WERI-Rb-1 (cell line): ENCODE measurements around the gene OR2T27.

Source experiments
- DNase-seq: peaks from one replicate; pipeline ENCODE4 v3.0.0-alpha.2; 2020
- H3K27ac ChIP-seq: fragments of 250-450 bp; sonication (Bioruptor Pico); 2 replicates; pipeline ENCODE4 v1.5.1; 2020; ENCODE audit warnings: mild to moderate bottlenecking, moderate library complexity
- H3K27me3 ChIP-seq: fragments of 250-450 bp; sonication (Bioruptor Pico); 2 replicates; pipeline ENCODE4 v1.5.1; 2021; ENCODE audit warnings: mild to moderate bottlenecking, low read depth, moderate library complexity; ENCODE audit not compliant: insufficient read depth, severe bottlenecking
- H3K36me3 ChIP-seq: fragments of 250-450 bp; sonication (Bioruptor Pico); 2 replicates; pipeline ENCODE4 v1.5.1; 2020; ENCODE audit warnings: mild to moderate bottlenecking, moderate library complexity
- H3K4me3 ChIP-seq: 2 replicates; pipeline ENCODE4 v1.5.1; 2011; ENCODE audit warnings: low read depth, mild to moderate bottlenecking, control low read depth, low read length
- H3K9me3 ChIP-seq: fragments of 250-450 bp; sonication (Bioruptor Pico); 2 replicates; pipeline ENCODE4 v1.5.1; 2021; ENCODE audit warnings: mild to moderate bottlenecking, moderate library complexity; ENCODE audit not compliant: severe bottlenecking
- CTCF ChIP-seq: IDR thresholded peaks from 2 replicates; pipeline ENCODE4 v1.5.1; 2011; ENCODE audit warnings: low read depth, mild to moderate bottlenecking, control low read depth, inconsistent platforms, low read length

OR2T27 gene

GRCh38 chr1:248611883-248612414 lies 43.4 kb downstream of the OR2T27 start:
- DNase-seq = no peak
- no peaks in the 10 kb centered on the region for H3K9me3 ChIP-seq
- TF ChIP-seq CTCF = no peak
- no peak overlapping the region for H3K27ac ChIP-seq
- H3K36me3 ChIP-seq = no peaks in the 10 kb centered on the region
- peaks cover 65% of the 10 kb centered on the region for H3K27me3 ChIP-seq
- no peak overlapping the region for H3K4me3 ChIP-seq

DNA sequence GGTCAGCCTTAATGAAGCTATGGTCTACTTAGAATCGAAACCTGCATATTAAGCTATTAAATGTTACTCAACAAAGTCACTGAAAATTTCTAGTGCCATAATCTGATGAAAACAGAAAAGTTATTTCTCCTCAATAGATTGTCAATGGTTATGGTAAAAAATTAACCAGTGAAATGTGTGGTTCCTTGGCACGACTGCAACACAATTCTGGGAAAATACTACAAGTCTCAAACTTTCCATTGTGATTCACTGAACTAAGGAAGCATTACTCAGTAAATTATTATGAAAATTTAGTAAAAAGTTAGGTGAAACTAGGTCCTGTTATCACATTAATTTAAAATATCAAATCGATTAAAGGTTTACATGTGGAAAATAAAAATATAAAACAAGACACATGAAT lies 45.0 kb downstream of the OR2T27 start:
- TF ChIP-seq CTCF = no peak
- H3K36me3 ChIP-seq = no peaks in the 10 kb centered on the region
- DNase-seq = no peak
- peaks cover 58% of the 10 kb centered on the region for H3K27me3 ChIP-seq
- H3K9me3 ChIP-seq = no peaks in the 10 kb centered on the region
- no peak overlapping the region for H3K27ac ChIP-seq
- no peak overlapping the region for H3K4me3 ChIP-seq
